GM21526 (cell line): ENCODE data around the gene TMEM185A.
A peak's percentile ranks its signal among the peaks of the same experiment; 100 is the strongest.
"Not testable (repeated sequence)": the region's sequence is repeated elsewhere in the genome, so short reads cannot be mapped to it uniquely, and the experiment has no call there.

Source experiments
- ATAC-seq: cut with Tn5 transposase; IDR thresholded peaks from one replicate; pipeline ENCODE4 v1.9.1; 2021; ENCODE audit warnings: moderate library complexity; ENCODE audit not compliant: unreplicated experiment, low FRiP score

TMEM185A gene

DNA sequence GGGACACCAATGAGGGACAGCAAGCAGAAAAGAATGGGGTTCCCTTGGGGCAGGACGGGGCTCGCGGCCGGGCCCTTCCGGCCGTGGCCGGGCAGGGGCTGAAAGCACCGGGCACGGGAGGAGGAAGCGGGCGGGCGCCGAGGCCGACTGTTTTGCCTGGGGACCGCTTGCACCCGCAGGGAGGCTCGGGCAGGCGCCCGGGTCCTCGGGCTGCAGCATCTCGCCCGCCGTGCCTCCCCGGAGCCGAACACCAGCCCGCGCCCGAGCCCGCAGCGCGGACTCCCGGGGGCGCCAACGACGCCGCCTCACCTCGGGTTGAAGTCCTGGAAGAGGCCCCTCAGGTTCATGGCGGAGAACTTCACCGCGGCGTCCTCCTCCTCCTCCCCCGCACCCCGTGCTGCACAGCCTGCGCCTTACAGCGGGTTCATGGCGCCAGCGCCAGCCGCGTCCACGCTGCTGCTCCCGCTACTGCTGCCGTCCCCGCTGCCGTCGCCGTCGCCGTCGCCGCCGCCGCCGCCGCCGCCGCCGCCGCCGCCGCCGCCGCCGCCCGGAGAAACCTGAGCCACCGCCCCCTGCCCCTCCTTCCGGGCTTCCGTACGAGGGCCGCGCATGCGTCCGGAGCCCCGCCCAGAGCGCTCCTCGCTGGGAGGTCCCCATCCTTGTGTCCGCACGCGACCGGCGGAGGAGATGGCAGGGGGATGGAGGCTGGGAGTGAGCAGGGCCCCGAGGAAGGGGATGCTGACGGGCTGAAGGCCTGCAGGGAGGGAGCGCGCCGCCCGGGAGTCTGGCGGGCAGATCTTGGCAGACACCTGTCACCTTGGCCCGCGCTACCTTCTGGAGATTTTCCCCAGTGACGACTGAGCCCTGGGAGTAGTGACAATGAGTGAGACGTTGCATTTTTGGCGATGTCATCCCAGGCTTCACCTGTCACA is at the start of gene TMEM185A:
TSS of gene TMEM185A (minus strand) at position 559 of the 932 bp plus-strand sequence. CDS start at position 347, 212 bp downstream.
- peak; percentile 85 for ATAC-seq

DNA sequence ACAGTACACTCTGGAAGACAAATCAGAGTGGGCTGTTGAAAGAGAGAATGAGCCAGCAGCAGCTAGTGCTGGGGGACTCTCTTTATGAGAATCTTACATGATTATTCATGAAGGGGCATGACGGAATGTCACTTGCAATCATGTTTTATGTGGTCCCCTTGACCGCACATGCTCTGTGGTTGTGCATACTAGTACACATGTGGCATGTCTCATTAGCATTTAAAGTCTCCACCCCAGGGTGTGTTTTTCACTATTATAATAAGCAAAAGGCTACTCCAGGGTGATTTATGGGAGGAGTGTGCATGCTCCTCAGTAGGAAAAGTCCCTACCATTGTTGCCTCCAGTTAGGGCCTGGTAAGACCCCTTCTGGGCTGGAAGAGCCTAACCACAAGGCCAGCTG is 49.6 kb upstream of the TMEM185A start:
- no peak for ATAC-seq

- ATAC-seq = not testable (repeated sequence)
Measured at GRCh38 chrX:149679164-149679678, 47.6 kb upstream of the TMEM185A start.

GRCh38 chrX:149675554-149675953 is 44.0 kb upstream of the TMEM185A start:
- ATAC-seq = not testable (repeated sequence)

DNA sequence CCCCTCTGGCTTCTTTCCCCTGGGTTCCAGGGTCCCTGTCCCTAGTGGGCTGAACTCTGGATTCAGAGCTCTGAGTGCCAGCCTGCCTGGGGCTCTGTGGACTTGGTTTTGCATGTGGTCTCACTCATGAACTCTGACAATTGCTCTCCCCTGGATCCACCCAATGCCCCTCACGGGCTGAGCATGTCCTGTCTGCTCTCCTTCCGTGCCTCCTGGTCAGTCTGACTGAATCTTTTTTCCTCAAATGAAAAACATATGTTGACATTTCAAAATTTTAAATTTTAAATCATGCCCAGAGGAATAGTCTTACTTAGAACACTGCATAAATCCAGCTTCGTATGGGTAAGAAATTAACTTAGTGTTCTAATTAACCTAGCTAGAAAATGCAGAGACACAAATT is 43.5 kb upstream of the TMEM185A start:
- not testable (repeated sequence) for ATAC-seq

- not testable (repeated sequence) for ATAC-seq
Measured at GRCh38 chrX:149660613-149661012, 29.0 kb upstream of the TMEM185A start.

- not testable (repeated sequence) for ATAC-seq
Measured at GRCh38 chrX:149656260-149656884, 24.8 kb upstream of the TMEM185A start.

DNA sequence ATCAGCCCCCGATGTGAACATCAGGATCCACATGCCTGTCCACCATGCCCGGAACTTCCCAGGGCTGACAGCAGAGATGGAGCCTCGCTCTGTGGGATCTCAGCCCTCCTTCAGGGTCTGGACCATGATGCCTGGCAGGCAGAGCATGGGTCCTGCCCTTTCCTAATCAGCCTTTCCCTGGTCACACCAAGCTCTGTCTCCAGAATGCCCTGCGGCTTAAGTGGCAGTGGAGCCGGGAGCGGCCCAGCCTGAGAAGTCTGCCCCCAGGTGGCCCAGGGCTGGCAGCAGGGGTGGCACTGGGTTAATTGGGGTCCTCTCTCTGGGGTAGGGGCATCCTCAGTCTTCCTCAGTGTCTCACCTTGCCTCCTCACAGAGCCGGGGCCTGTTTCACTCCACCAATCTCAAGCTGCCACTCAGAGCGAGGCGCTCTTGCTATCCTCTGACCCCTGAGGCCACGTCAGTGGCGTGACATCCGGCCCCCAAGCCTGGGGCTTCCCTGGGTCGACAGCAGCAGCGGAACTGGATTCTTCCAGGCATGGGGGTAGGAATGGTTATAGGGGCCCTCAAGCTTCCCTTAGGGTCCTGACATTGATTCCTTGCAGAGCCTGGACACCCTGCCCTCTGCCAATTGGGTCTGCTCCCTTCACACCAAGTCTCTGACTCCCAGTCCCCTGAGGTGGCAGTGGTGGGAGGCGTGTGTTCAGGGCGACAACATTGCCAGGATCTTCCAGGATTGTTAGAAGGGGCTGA is 20.8 kb upstream of the TMEM185A start:
- ATAC-seq = no peak

DNA sequence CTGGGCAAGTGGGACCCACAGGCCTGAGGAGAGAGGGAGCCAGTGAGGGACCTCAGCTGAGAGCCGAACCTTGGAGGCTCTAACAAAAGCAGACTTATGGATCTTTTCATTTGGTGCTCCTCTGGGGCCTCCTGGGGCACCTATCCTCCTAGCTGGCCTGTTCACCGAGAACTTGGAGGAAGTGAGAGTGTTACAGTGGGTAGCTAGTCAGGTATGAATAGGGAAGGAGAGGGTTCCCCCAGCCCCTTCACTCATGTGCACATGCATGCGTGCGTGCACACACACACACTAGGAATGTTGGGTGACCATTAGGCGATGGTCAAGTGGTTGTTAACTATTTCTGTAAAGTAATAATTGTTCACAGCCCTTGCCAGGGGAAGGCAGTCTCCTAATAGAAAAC is 18.6 kb upstream of the TMEM185A start:
- peak; percentile 56 for ATAC-seq

- no peak for ATAC-seq
Measured at GRCh38 chrX:149648932-149649331, 17.3 kb upstream of the TMEM185A start.

DNA sequence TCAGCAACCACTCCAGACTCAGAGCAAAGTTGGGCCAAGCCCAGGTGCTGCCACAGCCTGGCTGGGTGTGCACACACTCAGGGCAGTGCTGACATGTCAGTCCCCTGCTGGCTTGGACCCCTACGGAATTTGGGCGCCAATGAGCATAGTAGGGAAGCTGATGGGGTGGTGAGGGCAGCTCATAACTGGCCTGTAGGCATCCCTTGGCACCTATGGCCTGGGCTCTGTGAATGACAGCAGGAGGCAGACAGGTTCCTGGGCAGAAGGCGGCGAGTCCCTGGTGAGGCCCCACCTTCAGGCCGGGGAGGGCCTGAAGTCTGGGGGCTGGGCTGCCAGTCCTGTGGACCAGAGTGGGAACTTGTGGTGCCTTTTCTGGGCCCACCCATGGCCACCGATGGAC is 15.9 kb upstream of the TMEM185A start:
- no peak for ATAC-seq

DNA sequence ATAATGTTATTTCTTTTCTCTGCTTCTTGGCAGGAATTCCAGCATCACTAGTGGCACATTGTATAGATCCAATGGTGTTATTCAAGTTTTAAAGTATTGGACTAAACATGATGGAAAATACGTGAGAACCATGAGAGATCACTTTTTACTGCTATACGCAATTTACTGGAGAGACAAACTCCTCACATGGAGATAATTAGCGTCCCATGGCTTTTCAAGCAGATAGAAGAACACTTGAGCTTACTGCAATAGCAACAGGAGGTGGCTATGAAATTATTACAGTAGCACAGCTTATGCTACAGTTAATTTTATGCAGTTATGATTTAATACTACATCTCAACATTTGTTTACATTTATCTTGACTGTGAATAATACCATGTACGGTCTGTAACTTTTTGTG is 11.9 kb upstream of the TMEM185A start:
- ATAC-seq = no peak

- ATAC-seq = no peak
Measured at GRCh38 chrX:149641835-149642234, 10.2 kb upstream of the TMEM185A start.

DNA sequence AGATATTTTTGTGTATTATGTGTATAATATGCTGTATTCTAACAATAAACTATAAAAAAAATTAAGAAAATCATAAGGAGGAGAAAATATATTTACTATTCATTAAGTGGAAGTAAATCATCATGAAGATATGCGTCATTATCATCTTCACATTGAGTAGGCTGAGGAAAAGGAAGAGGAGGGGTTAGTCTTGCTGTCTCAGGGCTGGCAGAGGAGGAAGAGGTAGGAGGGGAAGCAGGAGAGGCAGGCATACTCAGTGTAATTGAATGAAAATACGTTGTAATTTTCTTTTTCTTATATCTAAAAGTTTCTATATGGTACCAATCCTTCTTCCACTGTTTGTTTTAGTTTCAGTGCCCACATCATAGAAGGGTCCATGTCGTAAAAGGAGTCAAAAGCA is 9.8 kb upstream of the TMEM185A start:
- ATAC-seq = no peak

- no peak for ATAC-seq
Measured at GRCh38 chrX:149639568-149639967, 8.0 kb upstream of the TMEM185A start.

GRCh38 chrX:149638860-149639259 is 7.3 kb upstream of the TMEM185A start:
- no peak for ATAC-seq

- no peak for ATAC-seq
Measured at GRCh38 chrX:149633511-149633910, 1.9 kb upstream of the TMEM185A start.

DNA sequence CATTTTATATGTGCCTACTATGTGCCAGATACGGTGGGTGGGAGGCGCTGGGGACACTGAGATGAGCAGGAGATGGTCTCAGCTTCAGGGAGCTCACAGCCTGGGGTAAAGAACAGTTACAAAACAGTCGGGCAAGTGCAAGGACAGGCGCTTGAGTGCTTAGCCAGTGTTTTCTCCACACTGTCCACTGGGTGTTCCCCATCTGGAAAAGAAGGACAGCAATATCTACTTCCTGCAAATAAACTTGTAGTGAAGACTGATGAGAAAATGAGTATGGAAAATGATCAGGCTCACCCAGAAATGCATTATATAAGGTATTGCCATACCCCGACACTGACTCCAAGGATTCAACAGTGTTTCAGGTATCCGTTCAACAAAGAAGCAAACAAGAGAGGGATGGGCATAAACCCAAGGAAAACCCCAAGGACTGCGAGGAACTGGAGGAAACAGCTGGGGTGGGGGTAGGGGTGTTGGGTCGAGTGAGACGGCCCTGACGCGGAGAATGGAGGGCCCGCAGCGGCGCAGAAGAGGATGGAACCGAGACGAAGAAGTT is 835 bp downstream of the TMEM185A start:
- no peak for ATAC-seq

DNA sequence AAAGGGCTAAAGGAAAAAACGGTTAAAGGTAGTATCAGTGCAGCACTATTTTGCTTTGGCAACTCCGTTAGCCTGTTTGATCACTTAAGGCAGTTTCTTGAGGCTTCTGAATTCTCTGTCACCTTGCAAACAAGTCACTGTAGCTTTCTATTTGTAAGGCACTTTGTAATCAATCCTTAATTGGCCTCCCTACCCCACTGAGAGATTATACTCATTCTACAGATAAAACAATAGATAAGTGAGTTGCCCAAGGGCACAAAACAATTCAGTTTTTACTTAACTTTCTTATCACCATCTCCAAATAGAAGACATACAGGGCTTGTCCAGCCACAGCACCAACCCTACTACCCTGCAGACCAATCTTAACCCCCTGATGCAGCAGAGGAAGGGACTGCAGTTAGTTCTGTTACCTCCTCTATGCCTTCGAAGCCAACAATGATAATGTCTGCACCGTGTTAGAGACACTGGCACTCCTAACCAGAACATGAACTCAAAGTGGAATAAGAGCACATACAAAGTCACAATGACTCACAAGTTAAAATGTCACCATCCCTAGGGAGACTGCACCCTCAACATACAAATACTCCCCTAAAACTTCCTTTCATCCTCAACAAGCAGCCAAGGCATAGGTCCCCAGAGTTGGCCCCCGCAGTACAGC is 1.7 kb downstream of the TMEM185A start:
- no peak for ATAC-seq

GRCh38 chrX:149628768-149629167 is 2.8 kb downstream of the TMEM185A start:
- ATAC-seq = no peak
